Stimulated activated CD4-positive, alpha-beta T cell treated with anti-CD3 and anti-CD28 coated beads, Interleukin-1b, Interleukin-23, amount 100 ng/mL, for 1 hour (primary cell): ENCODE results near the gene ZNF841.
A peak's percentile ranks its signal among the peaks of the same experiment; 100 is the strongest.
"Not testable (repeated sequence)": the region's sequence is repeated elsewhere in the genome, so short reads cannot be mapped to it uniquely, and the experiment has no call there.

Experiments
- DNase-seq, 2 donors: peaks; one replicate each; pipeline ENCODE4 v3.0.0-alpha.2; 2020; ENCODE audit warnings: low read depth in 2 of 2

ZNF841 gene

GRCh38 chr19:52095172-52096014 lies at the start of gene ZNF841:
Gene ZNF841, minus strand, starts transcription at chr19:52095765. Its CDS starts 10,964 bp downstream, at chr19:52084801.
- peak; percentile 54 to 78 for DNase-seq

- DNase-seq: no peak
Observed at GRCh38 chr19:52142001-52142595, 46.5 kb upstream of the ZNF841 start.

GRCh38 chr19:52141203-52141602 lies 45.6 kb upstream of the ZNF841 start:
- no peak for DNase-seq

GRCh38 chr19:52140032-52140710 lies 44.6 kb upstream of the ZNF841 start:
- DNase-seq: peak; percentile 94 to 96

- peak; percentile 38 to 69 for DNase-seq
Observed at GRCh38 chr19:52139252-52140031, 43.9 kb upstream of the ZNF841 start, which contains the start of gene ZNF616. Gene ZNF616, minus strand, starts transcription at chr19:52139938. Its CDS starts 9,426 bp downstream, at chr19:52130512.

GRCh38 chr19:52138983-52139251 lies 43.4 kb upstream of the ZNF841 start:
- no peak for DNase-seq

- DNase-seq: no peak
Observed at GRCh38 chr19:52138278-52138982, 42.9 kb upstream of the ZNF841 start.

- no peak for DNase-seq
Observed at GRCh38 chr19:52120286-52120685, 24.7 kb upstream of the ZNF841 start.

- no peak for DNase-seq
Observed at GRCh38 chr19:52115526-52116053, 20.0 kb upstream of the ZNF841 start.

- DNase-seq: no peak
Observed at GRCh38 chr19:52114691-52115090, 19.1 kb upstream of the ZNF841 start.

- no peak for DNase-seq
Observed at GRCh38 chr19:52112624-52113023, 17.1 kb upstream of the ZNF841 start.

- no peak for DNase-seq
Observed at GRCh38 chr19:52110780-52111179, 15.2 kb upstream of the ZNF841 start.

GRCh38 chr19:52102782-52103181 lies 7.2 kb upstream of the ZNF841 start:
- DNase-seq: no peak

GRCh38 chr19:52101866-52102562 lies 6.4 kb upstream of the ZNF841 start:
- no peak for DNase-seq

GRCh38 chr19:52099497-52100138 lies 4.1 kb upstream of the ZNF841 start:
- DNase-seq: no peak

- not testable (repeated sequence) for DNase-seq
Observed at GRCh38 chr19:52096416-52096815, 851 bp upstream of the ZNF841 start.

GRCh38 chr19:52094526-52095130 lies 937 bp downstream of the ZNF841 start:
- no peak for DNase-seq

- no peak for DNase-seq
Observed at GRCh38 chr19:52086481-52086880, 9.1 kb downstream of the ZNF841 start.

- no peak for DNase-seq
Observed at GRCh38 chr19:52070496-52070895, 25.1 kb downstream of the ZNF841 start.

- no peak for DNase-seq
Observed at GRCh38 chr19:52069653-52070052, 25.9 kb downstream of the ZNF841 start.
